Sciatic nerve (tissue), 2 donors: ENCODE measurements around the gene CASZ1. TPM values are rescaled to one million over a fixed set of nuclear protein-coding genes. Genes with fewer than 3 reads are reported as not detected.

ENCODE experiments used
- ATAC-seq: fragments of 200-7000 bp; cut with Tn5 transposase; one replicate; pipeline ENCODE4 v1.9.1; 2020; ENCODE audit warnings: mild to moderate bottlenecking, moderate library complexity
- DNase-seq: peaks from one replicate; pipeline ENCODE4 v3.0.0-alpha.2; 2020; ENCODE audit warnings: low spot score
- intact Hi-C: fragments of 100-400 bp; cut with DNase I; formaldehyde crosslinking; loops from one replicate; pipeline ENCODE4 v1.14.2; 2022
- total RNA-seq: library from RNA; stranded (reverse); fragmentation: NEBNext Ultra II Directional; extraction: Animal tissue kit (Norgen Biotek cat#: 25700); gene quantifications from one replicate; pipeline ENCODE4 v1.2.1, GENCODE V29; 2021
- donor health status: DM: no; HTN: no; CAD: no.
- donor health status: DM: no; HTN: no; CAD: no.

The CASZ1 gene
- total RNA-seq, 1 donor from 2014 or later: 8.5 TPM

DNA sequence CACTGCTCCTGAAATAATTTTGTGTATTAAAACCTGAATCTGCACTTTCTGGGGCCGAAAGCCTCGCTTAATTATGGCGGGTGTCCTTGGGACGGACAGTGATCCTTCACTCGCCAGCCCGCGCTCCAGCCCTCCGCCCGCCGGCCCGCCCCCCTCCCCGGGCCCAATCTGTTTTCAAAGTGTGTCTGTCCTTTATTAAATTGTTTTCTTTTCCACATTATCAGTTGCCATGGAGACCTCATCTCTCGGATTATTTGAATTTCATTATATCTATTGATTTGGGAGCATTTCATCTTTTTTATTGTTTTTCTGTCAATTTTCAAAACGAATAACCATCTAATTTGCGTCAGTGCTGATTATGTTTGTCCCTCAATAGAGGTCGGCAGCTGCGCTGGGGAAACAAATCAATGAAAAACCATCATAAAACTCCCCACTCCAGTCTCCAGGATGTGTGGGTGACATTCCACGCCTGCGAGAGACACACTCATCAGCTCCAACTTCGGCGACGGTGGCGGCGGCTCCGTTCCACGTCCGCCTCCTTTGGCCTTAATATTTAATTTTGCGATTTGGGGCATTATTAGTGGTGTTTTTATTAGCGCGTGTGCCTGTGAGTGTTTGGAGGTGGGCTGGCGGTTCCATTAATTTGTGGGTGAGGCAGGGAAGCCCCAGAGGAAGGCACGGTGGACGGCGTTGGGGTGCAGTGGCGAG is 123.9 kb downstream of the CASZ1 start:
- ATAC-seq: no peak

GRCh38 chr1:10671622-10672342 is 124.7 kb downstream of the CASZ1 start:
- DNase-seq (no peak), ATAC-seq (no peak)
- intact Hi-C loops: no loop called here

More for the DNA sequence above, 123.9 kb downstream of the CASZ1 start:
- intact Hi-C loops: no loop called here
- no peak for DNase-seq

- DNase-seq: no peak
- ATAC-seq: no peak
- intact Hi-C loops: no loop called here
These were observed 125.4 kb downstream of the CASZ1 start for GRCh38 chr1:10671090-10671489.

DNA sequence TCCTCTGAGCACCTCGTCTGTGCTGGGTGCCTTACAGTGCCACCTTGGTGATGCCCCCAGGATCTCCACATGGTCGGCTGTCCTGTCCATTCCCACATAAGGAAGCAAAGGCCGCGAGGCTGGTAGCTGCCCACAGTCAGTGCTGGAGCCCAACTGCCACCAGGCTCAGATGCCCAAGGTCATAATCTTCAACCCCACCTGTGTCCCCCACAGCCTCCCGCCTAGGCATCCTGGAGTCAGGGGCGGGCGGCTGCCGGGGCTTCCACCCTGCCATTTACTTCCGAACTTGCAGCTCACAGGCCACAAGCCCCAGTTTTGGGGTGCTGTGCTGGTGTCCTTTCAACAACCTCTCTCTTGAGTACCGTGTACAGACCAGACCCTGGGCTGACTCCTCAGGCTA is 126.3 kb downstream of the CASZ1 start:
- intact Hi-C loops: no loop called here
- no peak for DNase-seq
- no peak for ATAC-seq

- DNase-seq (no peak), ATAC-seq (no peak)
- intact Hi-C loops: no loop called here
These were observed 126.9 kb downstream of the CASZ1 start for GRCh38 chr1:10669570-10669969.

DNA sequence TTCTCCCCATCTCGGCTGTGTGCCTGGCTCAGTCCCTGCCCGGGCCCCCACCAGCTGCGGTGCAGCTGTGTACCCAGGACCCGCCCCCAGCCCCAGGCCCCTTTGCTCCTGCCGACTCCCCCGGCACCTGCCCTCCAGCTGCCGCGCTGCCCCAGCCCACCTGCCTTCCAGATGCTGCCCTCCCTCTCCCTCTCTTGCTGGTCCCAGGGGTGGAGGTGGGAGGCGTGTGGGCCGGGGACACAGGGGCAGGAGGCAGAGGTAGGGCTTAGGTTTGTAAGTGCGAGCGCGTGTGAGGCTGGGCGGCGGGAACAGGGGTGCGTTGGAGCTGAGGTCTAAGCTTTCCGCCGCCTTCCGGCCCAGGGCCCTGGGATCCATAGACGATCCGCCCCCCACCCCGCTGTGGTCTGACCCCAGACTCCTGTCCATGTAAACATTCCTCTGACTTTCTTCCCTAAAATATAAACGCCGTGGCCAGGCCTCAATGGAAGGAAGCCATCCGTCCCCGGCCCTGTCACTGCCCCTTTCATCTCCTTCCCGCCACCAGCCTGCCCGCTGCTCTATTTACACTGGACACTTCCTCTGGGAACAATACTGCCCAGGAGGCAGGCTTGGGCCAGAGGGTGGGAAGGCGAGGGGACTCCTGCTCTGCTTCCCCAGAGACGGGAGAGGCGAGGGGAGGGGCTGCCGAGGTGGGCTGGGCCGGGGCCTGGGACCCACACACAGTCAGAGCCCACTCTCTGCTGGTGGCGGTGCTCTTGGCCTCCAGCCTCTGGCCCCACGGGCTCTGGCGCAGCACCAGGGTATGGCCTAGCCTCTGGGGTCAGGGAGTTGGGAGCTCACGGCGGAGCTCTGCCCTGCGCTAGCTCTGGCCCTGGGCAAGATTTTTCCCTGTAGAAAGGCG is 128.3 kb downstream of the CASZ1 start:
- intact Hi-C loops: no loop called here
- no peak for ATAC-seq
- no peak for DNase-seq

DNA sequence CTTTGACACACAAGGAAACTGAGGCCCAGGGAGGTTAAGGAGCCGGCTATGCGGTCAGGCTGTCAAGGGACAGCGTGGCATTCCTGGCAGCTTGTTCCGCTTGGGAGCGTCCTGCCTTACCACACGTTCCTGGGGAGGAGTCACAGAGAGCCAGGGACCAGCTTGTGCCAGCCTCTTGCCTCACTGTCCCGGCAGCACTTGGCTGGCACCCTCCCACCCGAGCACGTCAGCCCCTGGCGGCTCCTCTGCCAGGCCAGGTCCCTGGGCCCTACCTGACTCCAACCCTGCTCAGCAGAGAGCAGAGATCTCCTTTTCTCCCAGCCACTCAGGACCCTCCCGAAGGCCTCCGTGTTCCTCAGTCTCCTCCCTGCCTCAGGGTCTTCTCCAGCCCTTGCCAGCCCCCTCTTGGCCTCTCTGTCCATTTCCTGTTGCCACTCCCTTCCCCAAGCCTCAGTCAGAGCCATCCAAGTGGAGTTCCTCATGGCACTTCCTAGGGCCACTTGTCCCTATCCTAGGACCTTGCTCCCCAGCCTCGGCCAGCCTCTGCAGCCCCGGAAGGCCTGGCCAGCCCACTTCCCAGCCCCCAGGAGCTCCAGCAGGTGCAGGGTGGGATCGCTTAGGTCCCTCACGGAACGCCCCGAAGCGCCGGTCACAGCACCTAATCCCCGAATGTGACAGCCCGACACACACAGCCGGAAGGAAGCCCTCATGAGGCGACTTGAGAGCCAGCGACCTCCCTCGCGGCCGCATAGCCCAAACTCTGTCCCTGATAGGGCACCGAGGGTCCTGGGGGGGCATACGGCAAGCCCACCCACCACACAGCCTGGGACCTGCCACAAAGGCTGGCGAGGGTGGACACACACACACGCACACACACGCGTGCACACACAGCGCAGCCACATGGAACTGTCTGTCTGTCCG is 130.3 kb downstream of the CASZ1 start:
- DNase-seq: no peak
- ATAC-seq: no peak
- intact Hi-C loops: no loop called here

DNA sequence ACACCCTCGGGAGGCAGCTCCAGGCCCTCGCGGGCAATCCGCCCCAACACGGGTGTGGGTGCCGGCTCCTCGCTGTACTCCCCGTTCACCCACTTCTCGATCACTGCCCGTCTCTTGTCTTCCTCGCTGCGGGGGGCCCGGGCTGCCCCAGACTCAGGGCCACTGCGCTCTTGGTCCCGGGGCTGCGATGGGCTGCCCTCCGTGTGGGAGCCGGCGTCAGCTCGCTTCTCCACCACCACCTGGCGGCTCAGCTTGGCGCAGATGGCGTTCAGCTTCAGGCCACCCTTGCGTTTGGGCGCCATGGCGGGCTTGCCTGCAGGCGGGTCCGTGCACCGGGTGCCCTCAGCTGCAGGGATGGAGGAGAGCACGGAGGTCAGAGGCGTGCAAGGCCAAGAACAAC is 131.2 kb downstream of the CASZ1 start:
- ATAC-seq: no peak
- intact Hi-C loops: no loop called here
- no peak for DNase-seq

GRCh38 chr1:10664251-10664650 is 132.2 kb downstream of the CASZ1 start:
- ATAC-seq: peak; percentile 57
- no peak for DNase-seq
- intact Hi-C loops: no loop called here

DNA sequence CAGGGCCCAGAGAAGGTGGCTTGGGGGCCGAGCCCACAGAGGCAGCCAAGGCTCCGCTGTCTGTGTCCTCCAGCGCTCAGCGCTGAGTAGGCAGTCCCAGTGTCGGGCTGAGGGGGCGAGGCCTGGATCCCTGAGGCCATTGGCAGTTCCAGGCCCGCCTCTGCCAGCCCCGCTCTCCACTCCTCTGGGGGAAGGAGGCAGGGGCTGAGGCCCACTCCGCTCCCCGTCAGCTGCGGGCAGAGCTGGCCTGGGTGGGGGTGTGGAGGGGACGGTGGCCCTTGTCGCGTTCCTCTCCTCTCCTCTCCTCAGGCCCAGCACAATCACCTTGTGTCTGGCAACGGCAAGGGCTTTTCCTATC is 132.8 kb downstream of the CASZ1 start:
- intact Hi-C loops: no loop called here
- ATAC-seq: peak; percentile 85
- DNase-seq: no peak

DNA sequence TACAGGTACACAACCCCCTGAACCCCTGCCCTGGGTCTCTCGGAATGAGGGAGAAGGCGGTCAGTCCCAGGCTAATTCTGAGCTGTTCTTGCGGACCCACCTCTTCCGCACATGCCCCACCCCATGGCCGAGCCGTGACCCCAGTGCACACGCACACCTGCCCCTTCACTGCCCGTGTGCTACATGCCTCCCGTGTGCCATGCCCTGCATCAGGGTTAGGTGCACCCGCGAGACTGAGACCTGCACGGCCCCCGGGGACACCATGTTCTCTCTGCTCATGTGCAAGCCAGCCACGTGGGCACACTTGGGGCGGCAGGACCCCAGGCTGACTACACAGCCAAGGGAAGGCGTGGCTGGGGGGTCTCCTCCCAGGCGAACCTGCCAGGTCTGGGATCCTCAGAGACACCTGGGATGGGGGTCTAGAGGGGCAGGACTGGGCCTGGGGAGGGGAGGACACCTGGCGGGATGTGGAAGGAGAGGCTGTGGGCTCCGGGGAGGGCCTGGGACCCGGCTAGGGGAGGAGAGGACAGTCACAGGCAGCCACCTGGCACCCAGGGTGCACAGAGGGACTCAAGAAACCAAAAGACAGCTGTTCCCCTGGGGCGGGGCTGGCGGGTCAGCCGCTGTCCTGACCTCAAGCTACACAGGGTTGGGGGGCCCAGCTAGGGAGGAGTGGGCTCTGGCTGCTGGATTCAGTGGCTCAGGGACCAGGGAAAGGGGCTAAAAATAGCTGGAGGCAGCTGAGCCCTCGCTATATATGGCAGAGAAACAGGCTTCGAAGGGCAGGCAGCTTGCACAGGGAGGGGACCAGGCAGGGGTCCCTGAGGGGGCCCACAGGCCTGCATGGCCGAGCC is 133.4 kb downstream of the CASZ1 start:
- intact Hi-C loops: no loop called here
- ATAC-seq (peak; percentile 3), DNase-seq (no peak)

- no peak for DNase-seq
- intact Hi-C loops: no loop called here
- ATAC-seq: no peak
These were observed 134.3 kb downstream of the CASZ1 start for GRCh38 chr1:10662090-10662688.

GRCh38 chr1:10661453-10661852 is 135.0 kb downstream of the CASZ1 start:
- no peak for DNase-seq
- ATAC-seq: no peak
- intact Hi-C loops: no loop called here

DNA sequence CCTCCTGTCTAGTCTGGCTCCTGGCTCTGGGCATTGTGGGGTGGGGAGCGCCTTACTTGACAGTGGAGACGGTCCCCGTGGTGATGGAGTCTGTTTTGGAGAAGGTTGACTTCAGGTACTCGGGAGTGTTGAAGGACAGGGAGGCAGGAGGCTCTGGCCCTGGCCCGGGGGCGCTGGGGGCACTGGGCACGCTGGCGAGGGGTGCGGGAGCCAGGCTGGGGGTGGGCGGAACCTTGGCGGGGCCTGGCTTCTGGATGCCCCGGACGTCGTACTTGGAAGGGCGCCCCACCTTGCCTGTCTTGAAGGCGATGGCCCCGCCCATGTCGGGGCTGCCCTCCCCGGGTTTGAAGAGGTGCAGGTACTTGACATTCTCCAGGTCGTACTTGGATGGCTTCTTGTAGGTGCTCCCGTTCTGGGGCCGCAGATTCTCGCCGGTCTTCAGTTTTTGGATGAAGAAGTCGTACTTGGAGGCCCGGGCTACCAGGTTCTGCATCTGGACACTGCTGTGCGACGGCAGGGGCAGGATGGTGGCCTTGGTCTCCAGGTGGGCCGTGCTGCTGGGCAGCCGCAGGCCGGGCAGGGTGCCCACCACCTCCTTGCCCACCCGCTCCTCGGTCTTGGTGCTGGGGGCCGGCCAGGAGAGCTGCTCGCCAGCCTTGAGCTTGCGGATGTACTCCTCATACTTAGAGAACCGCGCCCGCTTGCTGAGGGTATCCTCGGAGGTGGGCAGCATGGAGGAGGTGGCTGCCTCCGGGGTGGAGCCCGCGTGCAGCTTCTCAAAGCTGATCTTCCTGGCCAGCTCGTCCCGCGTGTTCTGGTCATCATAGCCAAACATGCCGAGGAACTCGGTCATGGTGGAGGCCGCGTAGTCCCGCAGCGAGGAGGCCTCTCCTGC is 136.6 kb downstream of the CASZ1 start:
- intact Hi-C loops: no loop called here
- ATAC-seq (no peak), DNase-seq (no peak)

- ATAC-seq (no peak), DNase-seq (no peak)
- intact Hi-C loops: no loop called here
These were observed 137.2 kb downstream of the CASZ1 start for GRCh38 chr1:10659218-10659617.

- ATAC-seq (no peak), DNase-seq (no peak)
- intact Hi-C loops: no loop called here
These were observed 137.9 kb downstream of the CASZ1 start for GRCh38 chr1:10658396-10659066.
